OCI-LY7 (cell line): Measurements from ENCODE around the gene MYEOV.

Experiments
- CTCF ChIP-seq: fragments of 200-600 bp; sonication (generic); conservative IDR thresholded peaks from 2 replicates; pipeline ENCODE4 v1.5.1; 2014; ENCODE audit warnings: mild to moderate bottlenecking, antibody characterized with exemption, low read length, moderate library complexity, mixed read lengths
- EZH2phosphoT487 ChIP-seq: fragments of 200-600 bp; sonication (generic); IDR thresholded peaks from 2 replicates; pipeline ENCODE4 v1.6.1; 2018; ENCODE audit warnings: low read depth, borderline replicate concordance, mild to moderate bottlenecking, mixed run types, antibody characterized with exemption, low read length, moderate library complexity, mixed read lengths

DNA sequence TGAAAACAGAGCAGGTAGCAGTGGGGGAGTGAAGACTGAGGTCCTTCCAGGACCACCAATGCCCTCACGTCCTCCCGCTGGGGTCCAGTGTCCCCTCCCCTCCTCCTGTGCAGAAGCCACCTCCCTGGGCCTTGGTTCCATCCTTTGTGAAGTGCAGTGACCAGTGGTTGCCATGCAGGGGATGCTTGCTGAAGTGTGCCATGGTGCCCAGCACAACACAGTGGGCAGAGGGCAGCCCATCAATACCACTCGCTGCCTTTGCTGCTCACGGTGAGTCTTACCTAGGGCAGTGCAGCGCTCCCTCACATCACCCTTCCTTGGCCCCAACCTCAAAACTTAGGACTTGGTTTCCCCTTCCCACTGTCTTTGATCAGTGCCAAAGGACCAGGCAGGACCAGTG is 12.9 kb downstream of the MYEOV start:
- TF ChIP-seq CTCF = no peak
- TF ChIP-seq EZH2phosphoT487 = no peak
